ENCODE results near the gene WBP2.
A peak's percentile ranks its signal among the peaks of the same experiment; 100 is the strongest.
"Not testable (repeated sequence)": the region's sequence is repeated elsewhere in the genome, so short reads cannot be mapped to it uniquely, and the experiment has no call there.

Gene WBP2

DNA sequence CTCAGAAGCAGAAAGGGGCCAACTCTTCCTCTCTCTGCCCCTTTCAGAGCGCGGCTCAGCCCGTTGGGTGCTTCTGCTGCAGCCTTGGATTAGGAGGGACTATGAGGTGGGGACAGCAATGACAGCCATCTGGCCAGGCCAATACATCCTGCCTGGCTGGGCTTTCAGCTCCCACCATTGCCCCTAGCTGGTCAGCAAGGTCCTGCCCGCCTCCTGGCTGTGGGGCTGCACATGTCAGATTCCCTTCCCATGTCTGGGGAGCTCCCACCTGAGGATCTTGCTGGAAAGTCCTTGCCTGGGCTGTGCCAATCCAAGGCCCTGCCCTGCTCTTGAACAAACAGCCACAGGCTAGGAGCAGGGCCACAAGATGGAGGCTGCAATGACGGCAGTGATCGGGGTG lies 33.3 kb upstream of the WBP2 start:
- DNase-seq: no peak

DNA sequence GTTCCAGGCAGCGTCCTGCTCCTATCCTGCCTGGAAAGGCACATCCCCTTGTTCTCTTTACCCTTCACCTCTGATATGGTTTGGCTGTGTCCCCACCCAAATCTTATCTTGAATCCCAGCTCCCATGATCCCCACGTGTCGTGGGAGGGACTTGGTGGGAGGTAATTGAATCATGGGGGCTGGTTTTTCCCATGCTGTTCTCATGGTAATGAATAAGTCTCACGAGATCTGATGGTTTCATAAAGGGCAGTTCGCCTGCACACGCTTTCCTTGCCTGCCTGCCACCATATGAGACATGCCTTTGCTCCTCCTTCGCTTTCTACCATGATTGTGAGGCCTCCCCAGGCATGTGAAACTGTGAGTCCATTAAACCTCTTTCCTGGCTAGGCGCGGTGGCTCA lies 30.7 kb upstream of the WBP2 start:
- not testable (repeated sequence) for DNase-seq

DNA sequence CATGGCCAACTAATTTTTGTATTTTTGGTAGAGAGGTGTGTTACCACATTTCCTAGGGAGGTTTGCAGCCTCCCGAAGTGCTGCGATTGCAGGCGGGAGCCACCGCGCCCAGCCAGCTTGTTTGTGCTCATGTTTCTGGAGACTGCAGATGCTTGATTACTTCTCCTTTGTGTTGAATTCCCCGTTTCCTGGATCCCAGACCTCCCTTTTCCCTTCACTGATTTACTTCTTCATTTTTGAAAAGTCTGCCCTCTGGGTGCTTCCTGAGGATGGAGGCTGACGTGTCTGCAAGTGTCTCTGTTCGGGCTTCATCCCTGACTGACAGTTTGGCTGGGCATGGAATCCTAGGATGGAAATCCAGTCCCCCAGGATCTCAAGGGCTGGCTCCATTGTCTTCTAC lies 30.3 kb upstream of the WBP2 start:
- no peak for DNase-seq

DNA sequence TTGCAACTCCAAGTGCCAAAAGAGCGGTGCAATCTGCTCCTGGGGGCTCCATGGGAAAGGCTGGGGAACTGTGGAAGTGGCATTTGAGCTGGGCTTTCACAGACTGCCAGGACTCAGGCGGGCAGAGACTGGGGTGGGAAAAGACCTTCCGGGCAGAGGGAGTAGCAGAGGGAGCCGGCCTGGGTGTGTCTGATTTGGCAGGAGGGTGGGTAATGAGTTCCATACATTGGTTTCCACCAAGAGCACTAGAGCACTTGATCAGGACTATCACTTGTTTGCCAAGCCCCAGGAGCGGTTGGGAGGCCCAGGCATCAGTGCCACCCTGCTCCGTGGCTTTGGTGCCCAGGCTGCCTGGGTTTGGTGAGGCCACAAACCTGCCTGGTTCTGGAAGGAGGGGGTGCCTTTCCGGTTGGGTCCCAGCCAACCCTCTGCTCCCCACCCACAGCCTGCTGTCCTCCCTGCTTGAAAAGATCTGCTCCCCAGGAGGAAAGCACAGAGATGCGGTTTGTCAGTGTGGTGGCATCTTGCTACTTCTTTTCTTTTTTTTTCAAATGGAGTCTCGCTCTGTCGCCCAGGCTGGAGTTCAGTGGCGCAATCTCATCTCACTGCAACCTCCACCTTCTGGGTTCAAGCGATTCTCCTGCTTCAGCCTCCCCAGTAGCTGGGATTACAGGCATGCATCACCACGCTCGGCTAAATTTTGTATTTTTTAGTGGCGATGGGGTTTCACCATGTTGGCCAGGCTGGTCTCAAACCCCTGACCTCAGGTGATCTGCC lies 26.7 kb upstream of the WBP2 start:
- DNase-seq: no peak

DNA sequence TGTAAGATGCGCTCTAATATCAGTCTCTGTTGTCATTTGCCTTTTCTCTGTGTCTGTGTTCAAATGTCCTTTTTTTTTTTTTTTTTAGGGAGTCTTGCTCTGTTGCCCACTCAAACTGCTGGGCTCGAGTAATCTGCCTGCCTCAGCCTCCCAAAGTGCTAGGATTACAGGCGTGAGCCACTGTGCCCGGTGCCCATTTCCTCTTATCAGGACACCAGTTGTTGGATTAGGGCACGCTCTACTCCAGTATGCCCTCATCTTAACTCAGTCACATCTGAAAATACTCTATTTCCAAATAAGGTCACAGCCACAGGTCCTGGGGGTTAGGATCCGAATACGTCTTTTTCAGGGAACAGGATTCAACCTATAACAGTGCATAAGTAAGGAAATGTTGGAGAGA lies 25.1 kb upstream of the WBP2 start:
- DNase-seq: no peak

DNA sequence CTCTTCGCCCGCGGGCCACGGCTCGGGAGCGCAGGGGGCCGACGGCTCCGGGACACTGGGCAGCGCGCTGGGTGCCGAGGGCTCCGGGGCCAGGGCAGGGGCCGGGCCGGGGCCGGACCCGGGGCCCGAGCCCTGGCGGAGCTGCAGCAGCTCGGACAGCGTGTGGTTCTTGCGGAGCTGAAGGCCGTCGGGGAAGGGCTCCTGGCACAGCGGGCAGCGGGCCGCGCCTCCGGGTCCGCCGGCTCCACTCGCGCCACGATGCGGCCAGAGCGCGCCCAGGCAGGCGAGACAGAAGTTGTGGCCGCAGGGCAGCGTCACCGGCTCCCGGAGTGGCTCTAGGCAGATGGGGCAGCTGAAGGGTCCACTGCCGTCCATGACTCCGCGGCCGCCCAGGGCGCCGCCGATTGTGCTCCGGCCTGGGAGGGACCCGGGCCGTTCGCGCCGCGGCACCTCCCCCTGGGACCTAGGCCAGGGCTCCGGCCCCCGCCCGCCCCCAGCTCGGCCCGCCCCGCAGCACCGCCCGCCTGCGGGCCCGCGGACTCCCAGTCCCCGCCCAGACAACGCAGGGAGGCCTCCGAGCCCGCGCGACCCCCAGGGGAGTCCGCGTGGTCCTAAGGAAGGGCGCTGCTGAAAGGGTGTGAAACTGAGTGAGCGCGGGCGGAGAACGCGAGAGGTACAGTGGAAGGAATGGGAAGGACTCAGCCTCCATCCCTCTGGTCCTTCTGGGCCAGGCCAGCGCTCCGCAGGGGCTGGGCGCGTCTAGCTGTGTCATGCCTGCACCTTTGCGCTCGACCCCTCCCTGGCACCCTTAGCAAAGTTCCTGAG lies 23.3 kb upstream of the WBP2 start, which contains the start of gene TRIM47:
TSS of gene TRIM47 (minus strand) at position 408 of the 825 bp plus-strand sequence. CDS start at position 375, 33 bp downstream.
- peak; percentile 70 for DNase-seq

DNA sequence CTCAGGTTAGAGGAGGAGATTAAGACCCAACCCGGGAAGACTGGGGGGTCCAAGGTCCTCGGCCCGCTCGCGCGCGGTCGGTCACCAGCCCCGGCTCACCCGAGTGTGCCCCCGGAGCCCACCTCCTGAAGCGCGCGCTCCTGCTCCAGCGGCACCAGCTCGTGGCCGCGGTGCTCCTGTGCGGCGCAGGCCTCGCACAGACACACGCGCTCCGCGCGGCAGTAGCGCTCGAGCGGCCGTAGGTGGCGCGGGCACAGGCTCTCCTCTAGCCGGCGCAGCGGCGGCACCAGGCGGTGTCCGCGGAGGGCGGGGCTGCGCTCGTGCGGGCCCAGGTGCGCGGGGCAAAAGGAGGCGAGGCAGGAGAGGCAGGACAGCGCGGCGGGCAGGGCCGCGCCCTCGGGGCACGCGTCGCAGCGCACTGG lies 22.6 kb upstream of the WBP2 start:
- peak; percentile 71 for DNase-seq

DNA sequence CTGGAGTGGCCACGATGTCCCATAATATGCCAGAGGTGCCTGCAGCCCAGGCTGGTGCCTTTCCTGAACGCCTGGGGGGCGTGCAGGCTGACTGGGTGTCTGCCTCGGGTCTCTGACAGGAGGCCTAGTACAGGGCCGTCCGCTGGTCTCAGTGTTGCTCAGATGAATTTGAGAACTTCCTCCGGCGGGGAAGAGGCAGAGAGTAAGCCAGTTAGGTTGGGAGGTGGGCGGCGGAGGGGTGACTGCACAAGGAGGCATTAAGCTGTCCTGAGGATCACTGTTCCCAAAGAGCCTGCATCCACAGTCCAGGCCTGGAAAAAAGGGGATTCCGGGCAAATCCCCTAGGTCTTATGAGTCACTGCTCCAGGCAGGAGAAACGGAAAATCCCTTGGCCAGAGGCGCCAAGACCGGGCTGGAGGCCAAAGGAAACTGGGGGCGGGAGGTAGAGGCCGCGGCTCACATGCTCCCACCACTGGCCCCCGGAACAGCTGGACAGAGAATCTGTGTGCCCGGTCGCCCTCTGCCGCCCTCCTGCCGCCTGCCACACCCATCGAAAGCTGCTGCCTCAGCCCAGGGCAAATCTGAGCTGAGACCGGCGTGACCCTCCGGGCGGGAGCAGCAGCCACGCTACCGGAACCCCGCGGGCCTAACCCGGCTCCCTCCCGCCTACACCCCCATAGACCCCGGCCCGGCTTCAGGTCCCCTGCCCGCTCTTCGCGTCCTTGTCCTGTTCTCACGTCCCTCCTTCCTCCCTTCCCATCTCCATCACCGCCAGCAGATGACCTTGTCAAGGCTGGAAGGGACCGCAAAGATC lies 22.0 kb upstream of the WBP2 start:
- DNase-seq: peak; percentile 97

DNA sequence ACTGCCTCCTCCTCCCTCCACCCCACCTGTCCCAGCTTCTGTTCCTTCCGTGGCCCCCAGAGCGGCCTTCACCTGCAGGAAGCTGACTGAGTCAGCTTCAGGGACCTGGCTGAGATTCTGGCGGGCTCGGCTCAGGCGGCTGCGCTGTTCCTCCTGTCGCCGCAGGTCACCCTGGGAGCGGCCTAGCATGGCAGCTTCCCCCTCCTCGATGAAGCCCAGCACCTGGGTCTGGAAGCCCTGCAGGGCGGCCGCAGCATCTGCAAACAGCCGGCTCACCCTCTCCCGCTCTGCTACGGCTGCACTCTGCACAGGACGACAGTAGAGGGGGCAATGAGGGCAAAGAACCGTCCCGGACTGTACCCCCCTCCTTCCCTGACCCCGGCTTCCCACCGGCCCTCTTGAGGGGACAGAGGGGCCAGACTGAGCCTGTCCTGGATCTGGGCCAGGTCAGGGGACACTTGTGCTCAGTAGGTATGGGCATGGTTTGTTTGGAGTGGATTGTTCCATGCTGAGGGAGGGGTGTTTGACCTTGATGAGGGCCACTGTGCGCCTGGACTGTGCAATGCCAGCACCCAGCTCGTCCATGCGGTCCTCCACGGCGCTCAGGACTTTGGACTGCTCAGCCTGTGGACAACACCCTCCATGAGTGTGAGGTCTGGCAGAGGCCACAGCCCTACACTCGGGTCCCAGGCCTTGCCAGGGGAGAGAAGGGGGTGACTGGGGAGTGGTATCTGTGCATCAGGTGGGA lies 21.2 kb upstream of the WBP2 start:
- DNase-seq: no peak

DNA sequence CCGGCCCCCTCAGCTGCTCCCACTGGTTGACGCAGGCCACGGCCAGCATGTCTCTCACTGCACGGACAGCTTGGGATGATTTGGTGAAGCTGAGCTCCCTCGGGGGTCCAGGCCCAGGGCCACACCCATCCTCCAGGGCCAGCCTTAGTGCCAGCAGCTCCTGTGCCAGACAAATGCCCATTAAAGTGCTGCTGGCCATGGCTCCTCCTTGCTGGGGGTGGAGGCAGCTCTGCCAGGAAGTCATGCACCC lies 20.7 kb upstream of the WBP2 start:
- DNase-seq: peak; percentile 68

DNA sequence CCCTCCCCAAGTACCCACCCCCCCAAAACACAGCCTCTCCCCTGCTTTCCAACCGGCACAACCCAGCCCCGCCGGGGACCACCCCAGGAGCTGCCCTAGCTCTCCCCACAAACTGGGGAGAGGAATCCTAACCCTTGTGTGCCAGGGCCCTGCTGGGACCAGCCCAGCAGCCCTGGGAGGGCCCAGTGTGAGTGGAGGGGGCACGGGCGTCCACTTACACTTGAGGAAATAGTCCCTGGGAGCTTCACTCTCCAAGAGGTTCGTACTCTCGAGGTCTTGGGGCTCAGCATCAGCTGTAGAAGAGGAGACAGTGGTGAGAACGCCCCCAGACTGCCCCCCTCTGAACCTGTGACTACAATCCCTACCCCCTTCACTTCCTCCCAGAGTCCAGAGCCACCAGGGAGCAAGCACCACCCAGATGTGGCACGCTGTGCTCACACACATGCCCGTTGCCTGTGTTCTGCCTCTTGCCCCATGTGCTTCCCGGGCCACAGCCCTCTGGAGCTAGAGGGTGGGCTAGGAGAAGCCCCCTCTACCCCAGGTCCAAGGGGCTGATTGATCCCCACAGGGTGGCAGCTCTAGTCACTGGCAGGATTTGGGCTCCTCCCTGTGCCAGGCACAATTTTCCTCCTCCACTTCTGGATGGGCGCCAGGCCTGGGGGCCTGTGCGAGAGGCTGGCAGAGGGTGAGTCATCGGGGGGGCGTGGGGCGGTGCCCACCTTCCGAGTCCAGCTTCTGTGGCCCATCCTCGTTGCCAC lies 20.2 kb upstream of the WBP2 start:
- no peak for DNase-seq

DNA sequence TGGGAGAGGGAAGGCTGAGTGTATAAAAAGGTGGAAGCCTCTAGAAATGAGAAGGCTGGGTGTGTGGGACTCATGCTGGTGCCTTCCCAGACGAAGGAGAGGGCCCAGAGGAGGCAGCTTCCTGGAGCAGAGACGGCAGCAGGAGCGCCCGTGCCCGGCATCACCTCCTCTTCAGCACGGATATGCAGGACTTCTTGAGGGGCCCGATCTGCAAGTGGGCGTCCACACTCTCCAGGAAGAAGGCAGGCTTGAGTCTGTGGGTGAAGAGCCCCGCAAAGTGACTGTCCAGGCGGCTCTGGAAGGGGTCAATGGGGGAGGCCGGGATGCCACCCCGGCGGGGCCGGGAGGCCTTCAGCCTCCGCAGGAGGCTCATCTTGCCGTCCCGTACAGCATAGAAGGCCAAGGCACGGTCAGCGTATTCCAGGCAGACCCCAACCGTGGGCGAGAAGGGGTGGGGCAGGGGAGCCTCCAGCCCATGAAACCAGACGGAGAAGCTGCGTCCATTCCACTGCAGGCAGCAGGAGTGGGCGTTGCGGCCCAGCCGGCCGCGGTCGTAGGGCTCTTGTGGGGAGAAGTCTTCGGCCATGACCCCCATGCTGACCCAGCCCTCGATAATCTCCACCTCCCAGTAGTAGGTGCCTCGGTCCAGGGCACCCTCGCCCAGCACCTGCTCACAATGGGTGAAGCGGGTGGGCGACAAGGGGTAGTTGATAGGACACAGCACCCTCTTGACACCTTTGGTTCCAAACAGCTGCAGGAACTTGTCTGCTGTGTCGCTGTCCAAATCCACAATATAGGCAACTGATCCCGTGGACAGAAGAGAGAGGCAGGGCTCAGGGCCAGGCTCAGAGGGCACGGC lies 19.4 kb upstream of the WBP2 start:
- peak; percentile 1 for DNase-seq

DNA sequence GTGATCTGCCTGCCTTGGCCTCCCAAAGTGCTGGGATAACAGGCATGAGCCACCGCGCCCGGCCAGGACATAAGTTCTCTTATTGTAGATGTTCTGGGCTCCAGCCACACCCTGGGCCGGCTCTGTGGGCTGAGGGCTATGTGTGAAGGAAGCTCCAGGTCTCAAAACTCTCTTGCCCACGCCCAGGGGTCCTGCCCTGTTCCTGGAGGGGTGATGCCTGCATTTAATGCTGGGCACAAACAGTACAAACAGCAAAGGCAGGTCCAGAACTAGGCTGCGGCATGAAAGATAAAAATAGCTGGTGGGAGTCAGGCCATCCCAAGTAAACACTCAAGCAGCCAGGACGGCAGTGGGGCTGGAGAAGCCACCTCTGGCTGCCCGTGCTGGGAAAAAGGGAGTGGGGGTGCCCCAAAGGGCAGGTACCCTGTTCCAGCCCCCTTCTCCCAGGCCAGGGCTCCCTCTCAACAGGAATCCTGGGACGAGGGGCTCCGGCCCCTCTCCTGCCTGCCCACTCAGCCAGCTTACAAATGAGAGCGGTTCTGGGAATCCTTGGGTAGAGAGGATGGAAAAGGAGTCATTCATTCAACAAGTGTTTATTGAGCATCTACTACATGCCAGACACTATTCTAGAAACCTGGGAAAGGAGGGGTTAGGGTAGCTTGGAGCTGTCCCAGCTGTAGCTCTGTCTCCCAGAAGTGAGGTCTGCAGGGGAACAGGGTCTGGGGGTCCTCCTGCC lies 18.6 kb upstream of the WBP2 start:
- no peak for DNase-seq

DNA sequence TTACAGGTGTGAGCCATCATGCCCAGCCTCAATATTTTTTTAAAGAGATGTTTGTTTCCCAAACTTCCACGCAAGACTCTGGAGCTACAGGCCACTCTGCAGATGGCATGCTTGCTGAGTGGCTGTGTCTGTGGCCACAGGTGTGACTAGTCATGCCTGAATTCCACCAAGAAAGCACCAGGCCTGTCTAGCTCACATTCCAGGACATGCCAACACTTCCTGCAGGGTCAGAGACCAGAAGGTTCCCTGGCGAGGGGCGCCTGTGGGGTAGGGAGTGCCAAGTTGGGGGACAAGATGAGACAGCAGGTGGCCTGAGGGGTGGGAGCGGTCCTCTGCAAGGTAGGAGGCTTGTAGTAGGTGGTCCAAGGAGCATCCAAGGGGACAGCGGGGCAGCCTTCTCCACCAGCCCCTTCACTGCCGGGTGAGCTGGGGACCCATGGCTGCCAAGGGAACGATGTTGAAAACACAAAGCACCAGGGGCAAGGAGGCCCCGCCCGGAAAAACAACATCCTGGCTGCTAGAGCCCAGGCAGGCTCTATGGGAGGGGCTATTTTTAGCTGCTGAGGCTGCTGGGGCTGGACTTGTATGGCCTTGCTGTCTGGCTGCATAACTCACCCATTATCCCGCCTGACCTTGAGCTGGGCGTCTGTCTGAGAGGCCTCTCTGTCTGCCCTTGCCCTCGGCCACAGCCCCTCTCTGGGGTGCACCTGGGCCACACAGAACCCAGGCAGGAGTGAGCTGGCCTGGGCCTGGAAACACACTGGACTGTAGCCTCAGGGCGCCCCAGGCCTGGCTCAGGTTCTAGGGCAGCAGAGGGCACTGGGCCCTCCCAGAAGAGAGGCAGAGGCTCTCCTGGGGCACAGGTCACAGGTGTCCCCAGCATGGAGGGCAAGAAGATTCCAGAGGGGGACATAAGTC lies 17.6 kb upstream of the WBP2 start:
- DNase-seq: peak; percentile 79

DNA sequence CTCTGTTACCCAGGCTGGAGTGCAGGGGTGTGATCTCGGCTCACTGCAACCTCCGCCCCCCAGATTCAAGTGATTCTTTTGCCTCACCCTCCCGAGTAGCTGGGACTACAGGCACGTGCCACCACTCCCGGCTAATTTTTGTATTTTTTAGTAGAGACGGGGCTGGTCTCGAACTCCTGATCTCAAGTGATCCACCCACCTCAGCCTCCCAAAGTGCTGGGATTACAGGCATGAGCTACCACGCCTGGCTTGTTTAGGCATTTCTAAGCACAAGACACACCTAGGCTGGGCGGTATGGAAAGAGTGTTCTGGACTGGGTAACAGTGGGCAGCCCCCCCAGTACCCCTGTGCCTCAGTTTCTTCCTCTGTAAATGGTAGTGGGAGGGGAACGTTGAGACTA lies 15.1 kb upstream of the WBP2 start:
- DNase-seq: not testable (repeated sequence)

DNA sequence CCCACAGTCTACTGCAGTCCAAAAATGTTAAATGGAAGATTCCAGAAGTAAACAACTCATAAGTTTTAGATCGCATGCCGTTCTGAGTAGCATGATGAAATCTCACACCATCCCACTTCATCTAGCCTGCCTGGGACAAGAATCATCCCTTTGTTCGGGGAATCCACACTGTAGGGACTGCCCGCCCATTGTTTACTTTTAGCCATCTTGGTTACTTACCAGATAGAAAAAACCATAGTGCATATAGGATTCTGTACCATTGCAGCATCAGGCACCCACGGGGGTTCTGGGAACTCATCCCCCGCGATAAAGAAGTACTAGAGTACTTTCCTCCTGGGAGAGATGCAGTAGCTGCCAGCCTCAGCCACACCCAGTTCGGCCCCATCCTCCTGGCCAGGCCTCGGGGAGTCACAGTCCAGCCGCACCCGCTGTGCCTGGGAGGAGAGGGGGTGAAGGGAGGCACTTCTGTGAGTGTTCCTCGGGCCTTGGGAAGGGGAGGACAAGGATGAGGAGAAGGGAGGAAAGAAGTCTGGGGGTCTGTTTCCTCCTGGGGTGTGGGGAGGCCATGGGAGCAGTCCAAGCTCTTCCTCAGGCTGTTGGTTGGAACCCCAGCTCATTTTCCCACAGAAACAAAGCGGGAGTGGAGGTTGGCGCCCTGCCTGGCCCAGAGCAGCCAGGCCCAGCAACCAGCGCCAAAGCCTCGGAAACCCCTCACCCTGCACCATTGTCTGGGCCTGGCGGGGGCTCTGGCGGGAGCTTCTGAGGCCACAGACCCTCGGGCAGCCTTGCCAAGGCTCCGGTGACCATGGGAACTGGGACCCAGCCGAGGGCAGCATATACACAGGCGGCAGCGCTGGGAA lies 14.4 kb upstream of the WBP2 start:
- no peak for DNase-seq

DNA sequence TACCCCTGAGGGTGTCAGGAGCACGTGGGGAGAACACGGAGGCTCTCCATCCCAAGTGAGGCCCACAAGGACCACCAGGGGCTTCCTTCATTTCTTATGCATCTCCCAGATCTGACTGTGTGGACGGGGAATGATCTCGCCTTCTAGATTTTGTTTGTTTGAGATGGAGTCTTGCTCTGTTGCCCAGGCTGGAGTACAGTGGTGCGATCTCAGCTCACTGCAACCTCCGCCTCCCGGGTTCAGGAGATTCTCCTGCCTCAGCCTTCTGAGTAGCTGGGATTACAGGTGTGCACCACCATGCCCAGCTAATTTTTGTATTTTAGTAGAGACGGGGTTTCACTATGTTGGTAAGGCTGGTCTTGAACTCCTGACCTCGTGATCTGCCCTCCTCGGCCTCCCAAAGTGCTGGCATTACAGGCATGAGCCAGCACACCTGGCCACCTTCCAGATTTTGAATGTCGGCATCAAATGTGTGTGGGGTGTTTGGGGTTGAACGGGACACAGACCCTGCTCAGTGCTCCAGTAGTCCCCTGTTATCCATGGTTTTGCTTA lies 13.7 kb upstream of the WBP2 start:
- DNase-seq: not testable (repeated sequence)
